Measurements from ENCODE around the gene GRPEL2.

GRPEL2 gene

GRCh38 chr5:149333711-149334443, 11.4 kb upstream of the GRPEL2 start:
- no peak for TF ChIP-seq CTCF (IDR thresholded peaks at IDR 0.05)

DNA sequence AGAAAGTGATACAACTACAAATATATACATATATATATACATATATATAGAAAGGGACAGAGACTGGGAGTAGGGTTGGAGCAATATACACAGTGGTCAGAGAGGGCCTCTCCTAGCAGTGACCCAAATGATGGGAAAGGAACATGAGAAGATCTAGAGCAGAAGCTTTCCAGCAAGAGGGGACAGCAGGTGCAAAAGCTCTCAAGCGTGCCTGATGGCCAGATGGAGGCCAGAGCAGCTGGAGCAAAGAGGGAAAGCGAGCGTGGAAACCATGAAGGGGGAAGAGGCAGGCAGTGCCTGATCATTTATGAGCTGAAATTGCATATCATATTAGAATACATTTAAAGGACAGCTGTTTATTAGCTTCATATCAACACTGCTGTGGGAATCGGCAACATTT, 7.6 kb upstream of the GRPEL2 start:
- no peak for TF ChIP-seq CTCF (IDR thresholded peaks at IDR 0.05)

DNA sequence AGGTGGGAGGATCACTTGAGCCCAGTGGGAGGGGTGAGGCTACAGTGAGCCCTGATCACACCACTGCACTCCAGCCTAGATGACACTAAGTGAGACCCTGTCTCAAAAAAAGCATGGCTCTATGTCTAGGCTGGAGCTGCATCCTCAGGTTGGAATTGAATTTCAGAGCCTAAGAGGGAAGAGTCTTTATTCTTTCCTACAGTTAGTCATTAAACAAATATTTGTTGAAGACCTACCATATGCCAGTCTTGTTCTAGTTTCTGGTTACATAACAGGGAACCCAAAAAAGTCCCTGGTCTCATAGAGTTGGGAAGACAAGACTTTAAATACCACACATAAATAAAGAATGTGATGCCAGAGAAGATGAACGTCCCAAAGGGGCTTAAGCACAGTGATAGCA, 6.9 kb upstream of the GRPEL2 start:
- TF ChIP-seq CTCF (IDR thresholded peaks at IDR 0.05), result no peak

- TF ChIP-seq CTCF (IDR thresholded peaks at IDR 0.05), result no peak
These were observed 4.4 kb upstream of the GRPEL2 start for GRCh38 chr5:149340920-149341319.

GRCh38 chr5:149341876-149342275, 3.4 kb upstream of the GRPEL2 start:
- TF ChIP-seq CTCF (IDR thresholded peaks at IDR 0.05), result no peak

DNA sequence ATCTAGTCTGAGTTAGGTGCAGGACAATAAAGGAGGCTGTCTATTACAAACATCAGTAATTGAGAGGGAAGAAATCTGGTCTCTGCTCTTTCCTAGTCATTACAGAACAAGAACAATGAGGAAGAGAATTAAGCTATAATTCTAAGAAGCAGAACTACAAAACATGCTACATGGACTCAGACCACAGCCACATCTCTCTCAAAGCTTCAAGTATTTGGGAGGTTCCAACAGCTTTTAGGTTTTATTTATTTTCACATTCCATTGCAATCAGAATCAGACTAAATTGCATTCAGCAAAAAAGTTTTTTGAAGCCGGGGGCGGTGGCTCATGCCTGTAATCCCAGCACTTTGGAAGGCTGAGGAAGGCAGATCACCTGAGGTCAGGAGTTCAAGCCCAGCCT, 1.1 kb upstream of the GRPEL2 start:
- no peak for TF ChIP-seq CTCF (IDR thresholded peaks at IDR 0.05)

DNA sequence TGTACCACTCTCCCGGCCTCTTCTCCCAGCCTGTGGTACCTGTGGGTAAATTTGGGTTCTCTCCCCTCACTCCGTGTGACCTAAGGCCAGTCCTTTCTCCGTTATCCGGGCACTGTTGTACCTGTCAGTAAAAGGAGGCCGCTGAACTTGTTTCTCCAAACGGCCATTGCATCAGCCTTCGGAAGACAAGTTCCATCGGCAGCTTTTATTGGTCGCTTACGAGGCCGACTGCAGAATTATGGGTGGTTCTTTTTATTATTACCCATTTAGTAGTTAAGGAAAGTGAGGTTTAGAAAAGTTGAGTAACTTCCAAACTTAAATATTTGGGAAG, 558 bp downstream of the GRPEL2 start:
- no peak for TF ChIP-seq CTCF (IDR thresholded peaks at IDR 0.05)

DNA sequence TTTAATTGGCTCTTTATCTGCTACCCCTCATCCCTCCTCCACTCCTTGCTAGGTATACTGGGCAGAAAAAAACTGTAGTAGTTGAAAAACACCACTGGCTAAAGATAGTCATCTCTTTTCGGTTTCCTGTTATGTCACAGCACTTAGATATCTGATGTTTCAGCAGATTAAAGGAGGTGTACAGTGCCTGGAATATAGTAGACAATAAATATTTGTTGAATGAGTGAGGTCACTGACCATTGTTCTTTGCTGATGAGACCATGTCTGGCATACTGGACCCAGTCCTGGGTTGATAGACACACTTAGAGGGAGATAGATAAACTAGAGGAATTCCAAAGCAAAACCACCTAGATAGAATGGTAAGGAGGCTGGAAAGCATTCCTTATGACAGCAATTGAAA, 3.2 kb downstream of the GRPEL2 start:
- TF ChIP-seq CTCF (IDR thresholded peaks at IDR 0.05), result no peak
